OCI-LY1 (cell line): ENCODE results near the gene ARHGEF11.

ENCODE experiments used
- H2AFZ ChIP-seq: fragments of 200-600 bp; sonication (generic), shearing (Covaris generic); 2 replicates; pipeline ENCODE4 v1.6.0; 2014; ENCODE audit warnings: antibody characterized with exemption, mild to moderate bottlenecking, low read length
- H3F3A ChIP-seq: fragments of 200-600 bp; sonication (generic), shearing (Covaris generic); 2 replicates; pipeline ENCODE4 v1.6.0; 2014; ENCODE audit warnings: mild to moderate bottlenecking, antibody characterized with exemption, low read length, moderate library complexity; ENCODE audit not compliant: insufficient read depth
- H3K27ac ChIP-seq: fragments of 200-600 bp; sonication (generic); 2 replicates; pipeline ENCODE4 v1.5.1; 2014; ENCODE audit warnings: low read length, mixed run types, mild to moderate bottlenecking, low read depth; ENCODE audit not compliant: poor library complexity, severe bottlenecking
- H3K27me3 ChIP-seq: fragments of 200-600 bp; sonication (generic); 2 replicates; pipeline ENCODE4 v1.6.0; 2014; ENCODE audit warnings: antibody characterized with exemption, mild to moderate bottlenecking, low read length, moderate library complexity; ENCODE audit not compliant: insufficient read depth
- H3K36me3 ChIP-seq: fragments of 200-600 bp; sonication (generic); 2 replicates; pipeline ENCODE4 v1.6.1; 2014; ENCODE audit warnings: mild to moderate bottlenecking, antibody characterized with exemption, low read length, moderate library complexity, mixed read lengths; ENCODE audit not compliant: insufficient read depth
- H3K4me1 ChIP-seq: fragments of 200-600 bp; sonication (generic); 2 replicates; pipeline ENCODE4 v1.5.1; 2014; ENCODE audit warnings: mild to moderate bottlenecking, low read length, moderate library complexity; ENCODE audit not compliant: insufficient read depth, severe bottlenecking
- H3K4me2 ChIP-seq: fragments of 200-600 bp; sonication (generic), shearing (Covaris generic); 2 replicates; pipeline ENCODE4 v1.6.1; 2014; ENCODE audit warnings: low read length
- H3K4me3 ChIP-seq: fragments of 200-600 bp; sonication (generic); 2 replicates; pipeline ENCODE4 v1.5.1; 2014; ENCODE audit warnings: low read length, low read depth, mild to moderate bottlenecking, mixed read lengths; ENCODE audit not compliant: poor library complexity, severe bottlenecking
- H3K79me2 ChIP-seq: fragments of 200-600 bp; shearing (Covaris generic); 2 replicates; pipeline ENCODE4 v1.6.1; 2016; ENCODE audit warnings: mixed run types, low read length, mixed read lengths; ENCODE audit not compliant: insufficient read depth
- H3K9ac ChIP-seq: fragments of 200-600 bp; sonication (generic), shearing (Covaris generic); 2 replicates; pipeline ENCODE4 v1.6.1; 2014; ENCODE audit warnings: mild to moderate bottlenecking, low read length, mixed read lengths
- H3K9me2 ChIP-seq: fragments of 200-600 bp; sonication (generic), shearing (Covaris generic); 2 replicates; pipeline ENCODE4 v1.6.1; 2014; ENCODE audit warnings: low read depth, mild to moderate bottlenecking, low read length, mixed read lengths
- H3K9me3 ChIP-seq: fragments of 200-600 bp; shearing (Covaris generic); 2 replicates; pipeline ENCODE4 v1.6.1; 2014; ENCODE audit warnings: low read length, mixed read lengths
- H4K20me1 ChIP-seq: fragments of 200-600 bp; sonication (generic), shearing (Covaris generic); 2 replicates; pipeline ENCODE4 v1.6.0; 2016; ENCODE audit warnings: mild to moderate bottlenecking, low read length; ENCODE audit not compliant: insufficient read depth
- CTCF ChIP-seq: fragments of 200-600 bp; sonication (generic), shearing (Covaris generic); IDR thresholded peaks from 2 replicates; pipeline ENCODE4 v1.5.1; 2017; ENCODE audit warnings: mild to moderate bottlenecking, antibody characterized with exemption, low read length, moderate library complexity, mixed read lengths
- EZH2 ChIP-seq: fragments of 200-600 bp; sonication (generic), shearing (Covaris generic); IDR thresholded peaks from 2 replicates; pipeline ENCODE4 v1.8.0; 2017; ENCODE audit warnings: borderline replicate concordance, mixed run types, mild to moderate bottlenecking, antibody characterized with exemption, low read length, moderate library complexity, mixed read lengths

The ARHGEF11 gene

GRCh38 chr1:156895455-156895812 is 150.1 kb downstream of the ARHGEF11 start:
- Histone ChIP-seq H3F3A (no peaks in the 10 kb centered on the region), H3K4me1 (no peaks in the 10 kb centered on the region), H3K9me2 (no peaks in the 10 kb centered on the region), H3K79me2 (no peaks in the 10 kb centered on the region), H3K27me3 (no peaks in the 10 kb centered on the region; the same call in 1 of the 2 replicates), H3K4me3 (no peak overlapping the region), H2AFZ (no peak overlapping the region), H3K9ac (no peak overlapping the region), H3K4me2 (no peak overlapping the region), H4K20me1 (no peaks in the 10 kb centered on the region), H3K27ac (no peak overlapping the region), H3K36me3 (no peaks in the 10 kb centered on the region), H3K9me3 (no peaks in the 10 kb centered on the region)
- TF ChIP-seq CTCF (no peak), EZH2 (no peak)

DNA sequence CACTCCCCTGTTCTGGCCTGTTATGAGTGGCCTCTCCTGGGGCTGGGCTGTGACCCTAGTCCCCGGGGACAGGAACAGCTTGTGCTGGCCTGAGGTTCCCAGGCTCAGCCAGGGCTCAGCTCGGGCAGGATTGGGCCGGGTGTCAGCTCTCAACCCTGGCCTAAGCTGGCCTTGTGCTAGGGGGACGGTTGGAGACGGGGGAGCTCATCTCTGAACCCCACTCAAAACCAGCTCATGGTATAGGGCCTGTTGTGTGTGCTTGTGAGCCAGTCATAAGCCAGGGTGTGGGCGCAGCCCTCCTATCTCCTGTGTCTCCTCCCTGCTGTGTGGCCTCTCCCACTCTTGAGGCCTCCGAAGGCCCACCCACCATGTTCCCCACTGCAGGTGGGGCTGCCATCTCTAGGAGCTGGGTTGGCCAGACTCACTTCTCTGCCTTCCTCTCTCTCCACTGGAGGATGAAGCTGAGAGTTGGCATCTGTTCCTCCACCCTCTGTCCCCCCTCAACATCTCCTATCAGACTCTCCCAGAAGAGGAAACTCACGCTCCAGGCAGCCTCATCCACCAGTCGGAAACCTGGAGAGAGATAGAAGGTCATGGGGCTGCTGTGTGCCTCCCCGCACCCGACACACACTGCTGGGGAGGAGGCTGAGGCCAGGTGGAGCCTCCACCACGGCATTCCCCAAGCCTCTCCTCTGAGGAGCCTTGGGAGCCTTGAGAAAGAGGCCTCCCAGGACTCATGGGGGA is 150.7 kb downstream of the ARHGEF11 start:
- H3K9ac ChIP-seq: no peak overlapping the region
- H3K27me3 ChIP-seq: no peaks in the 10 kb centered on the region; the same call in 1 of the 2 replicates
- H3K9me2 ChIP-seq: no peaks in the 10 kb centered on the region
- H3K4me3 ChIP-seq: no peak overlapping the region
- H3K4me1 ChIP-seq: no peaks in the 10 kb centered on the region
- H3K27ac ChIP-seq: no peak overlapping the region
- H3F3A ChIP-seq: no peaks in the 10 kb centered on the region
- no peaks in the 10 kb centered on the region for H3K36me3 ChIP-seq
- no peaks in the 10 kb centered on the region for H3K79me2 ChIP-seq
- H3K9me3 ChIP-seq: no peaks in the 10 kb centered on the region
- no peak overlapping the region for H2AFZ ChIP-seq
- no peak overlapping the region for H3K4me2 ChIP-seq
- no peak for TF ChIP-seq CTCF
- H4K20me1 ChIP-seq: no peaks in the 10 kb centered on the region

GRCh38 chr1:156894001-156894400 is 151.5 kb downstream of the ARHGEF11 start:
- Histone ChIP-seq H3K4me3 (no peak overlapping the region), H3K36me3 (no peaks in the 10 kb centered on the region), H3K4me2 (no peak overlapping the region), H3K4me1 (no peaks in the 10 kb centered on the region), H4K20me1 (no peaks in the 10 kb centered on the region), H3K9ac (no peak overlapping the region), H3F3A (no peaks in the 10 kb centered on the region), H3K9me2 (no peaks in the 10 kb centered on the region), H3K27ac (no peak overlapping the region), H3K27me3 (no peaks in the 10 kb centered on the region; the same call in 1 of the 2 replicates), H3K79me2 (no peaks in the 10 kb centered on the region), H3K9me3 (no peaks in the 10 kb centered on the region), H2AFZ (no peak overlapping the region)
- TF ChIP-seq CTCF: no peak
- no peak for TF ChIP-seq EZH2
